PC-9 (cell line): Measurements from ENCODE around the gene PCDH9.

Experiments used
- CTCF ChIP-seq: fragments of 200-600 bp; sonication (generic); conservative IDR thresholded peaks from 2 replicates; pipeline ENCODE4 v1.6.1; 2017; ENCODE audit warnings: mixed run types, antibody characterized with exemption, mild to moderate bottlenecking, moderate library complexity
- EZH2 ChIP-seq: fragments of 200-600 bp; sonication (generic); IDR thresholded peaks from 2 replicates; pipeline ENCODE4 v1.8.0; 2017; ENCODE audit warnings: antibody characterized with exemption, low read depth

GRCh38 chr13:67119481-67119894 is 110.6 kb downstream of the PCDH9 start:
- TF ChIP-seq CTCF (no peak), EZH2 (no peak)
